Measurements from ENCODE around the gene FBXW5. TPM values are rescaled to one million over a fixed set of nuclear protein-coding genes. Genes with fewer than 3 reads are reported as not detected.

Gene FBXW5
- total RNA-seq, 2 experiments from 2014 or later: 63.3 to 89.6 TPM

- CTCF ChIA-PET (ENCODE audit: unreplicated experiment): no interaction called here
- Histone ChIP-seq H3K4me1 (ENCODE audit: insufficient read depth, low read length, poor library complexity, severe bottlenecking) (no peaks in the 10 kb centered on the region), H3K9me3 (ENCODE audit: low read length) (no peaks in the 10 kb centered on the region), H3K79me2 (ENCODE audit: insufficient read depth, low read depth, low read length) (no peaks in the 10 kb centered on the region), H4K20me1 (ENCODE audit: insufficient read depth, low read length) (no peaks in the 10 kb centered on the region), H3K27ac (ENCODE audit: low read depth, low read length, poor library complexity, severe bottlenecking) (no peak overlapping the region), H2AFZ (ENCODE audit: low read length) (no peak overlapping the region), H3K4me2 (ENCODE audit: low read length) (no peak overlapping the region), H3K9me2 (ENCODE audit: insufficient read depth, low read length) (no peaks in the 10 kb centered on the region), H3K4me3 (ENCODE audit: low read depth, low read length, poor library complexity, severe bottlenecking) (no peak overlapping the region), H3K36me3 (ENCODE audit: insufficient read depth, low read length) (no peaks in the 10 kb centered on the region)
- no TSS peak for BruUV-seq (replicated peaks)
- intact Hi-C loops (cut with micrococcal nuclease; ENCODE audit: unreplicated experiment): no loop called here
- POLR2A ChIA-PET: no interaction called here
- no peak for TF ChIP-seq CTCF (conservative IDR thresholded peaks at IDR 0.05; ENCODE audit: low read length)
- TF ChIP-seq EZH2phosphoT487 (IDR thresholded peaks at IDR 0.05; ENCODE audit: borderline replicate concordance, low read depth, low read length): no peak
- DNase-seq (ENCODE audit: low spot score): no peak
These were observed 40.0 kb upstream of the FBXW5 start for GRCh38 chr9:136984464-136985026.

GRCh38 chr9:136983656-136984314, 39.2 kb upstream of the FBXW5 start:
- H3K9me3 ChIP-seq (ENCODE audit: low read length): no peaks in the 10 kb centered on the region
- H3K27ac ChIP-seq (ENCODE audit: low read depth, low read length, poor library complexity, severe bottlenecking): no peak overlapping the region
- no peaks in the 10 kb centered on the region for H4K20me1 ChIP-seq (ENCODE audit: insufficient read depth, low read length)
- no peaks in the 10 kb centered on the region for H3K79me2 ChIP-seq (ENCODE audit: insufficient read depth, low read depth, low read length)
- CTCF ChIA-PET (ENCODE audit: unreplicated experiment): no interaction called here
- BruUV-seq (replicated peaks): no TSS peak
- H3K4me1 ChIP-seq (ENCODE audit: insufficient read depth, low read length, poor library complexity, severe bottlenecking): no peaks in the 10 kb centered on the region
- H3K4me3 ChIP-seq (ENCODE audit: low read depth, low read length, poor library complexity, severe bottlenecking): no peak overlapping the region
- DNase-seq (ENCODE audit: low spot score): no peak
- intact Hi-C loops (cut with micrococcal nuclease; ENCODE audit: unreplicated experiment): no loop called here
- no peaks in the 10 kb centered on the region for H3K9me2 ChIP-seq (ENCODE audit: insufficient read depth, low read length)
- no peak for TF ChIP-seq CTCF (conservative IDR thresholded peaks at IDR 0.05; ENCODE audit: low read length)
- H3K36me3 ChIP-seq (ENCODE audit: insufficient read depth, low read length): no peaks in the 10 kb centered on the region
- POLR2A ChIA-PET: no interaction called here
- H3K4me2 ChIP-seq (ENCODE audit: low read length): no peak overlapping the region
- H2AFZ ChIP-seq (ENCODE audit: low read length): no peak overlapping the region

- Histone ChIP-seq H3K79me2 (ENCODE audit: insufficient read depth, low read depth, low read length) (no peaks in the 10 kb centered on the region), H2AFZ (ENCODE audit: low read length) (no peak overlapping the region), H3K4me2 (ENCODE audit: low read length) (no peak overlapping the region), H4K20me1 (ENCODE audit: insufficient read depth, low read length) (no peaks in the 10 kb centered on the region), H3K27ac (ENCODE audit: low read depth, low read length, poor library complexity, severe bottlenecking) (no peak overlapping the region), H3K4me1 (ENCODE audit: insufficient read depth, low read length, poor library complexity, severe bottlenecking) (no peaks in the 10 kb centered on the region), H3K36me3 (ENCODE audit: insufficient read depth, low read length) (no peaks in the 10 kb centered on the region), H3K9me2 (ENCODE audit: insufficient read depth, low read length) (no peaks in the 10 kb centered on the region), H3K9me3 (ENCODE audit: low read length) (no peaks in the 10 kb centered on the region), H3K4me3 (ENCODE audit: low read depth, low read length, poor library complexity, severe bottlenecking) (no peak overlapping the region)
- POLR2A ChIA-PET: no interaction called here
- CTCF ChIA-PET (ENCODE audit: unreplicated experiment): no interaction called here
- intact Hi-C loops (cut with micrococcal nuclease; ENCODE audit: unreplicated experiment): no loop called here
- DNase-seq (ENCODE audit: low spot score): no peak
- no peak for TF ChIP-seq CTCF (conservative IDR thresholded peaks at IDR 0.05; ENCODE audit: low read length)
- no peak for TF ChIP-seq EZH2phosphoT487 (IDR thresholded peaks at IDR 0.05; ENCODE audit: borderline replicate concordance, low read depth, low read length)
- BruUV-seq (replicated peaks): no TSS peak
These were observed 38.6 kb upstream of the FBXW5 start for GRCh38 chr9:136983167-136983566.
